ENCODE measurements around the gene PPCDC.

- TF ChIP-seq EZH2 (optimal IDR thresholded peaks at IDR 0.05; ENCODE audit: low read depth, low read length) (no peak), CTCF (IDR thresholded peaks at IDR 0.05; ENCODE audit: low read length) (no peak)
Measured at GRCh38 chr15:75069301-75069925, 46.0 kb downstream of the PPCDC start.

All from MM.1S (cell line).